ENCODE measurements around the gene CBLC.

DNA sequence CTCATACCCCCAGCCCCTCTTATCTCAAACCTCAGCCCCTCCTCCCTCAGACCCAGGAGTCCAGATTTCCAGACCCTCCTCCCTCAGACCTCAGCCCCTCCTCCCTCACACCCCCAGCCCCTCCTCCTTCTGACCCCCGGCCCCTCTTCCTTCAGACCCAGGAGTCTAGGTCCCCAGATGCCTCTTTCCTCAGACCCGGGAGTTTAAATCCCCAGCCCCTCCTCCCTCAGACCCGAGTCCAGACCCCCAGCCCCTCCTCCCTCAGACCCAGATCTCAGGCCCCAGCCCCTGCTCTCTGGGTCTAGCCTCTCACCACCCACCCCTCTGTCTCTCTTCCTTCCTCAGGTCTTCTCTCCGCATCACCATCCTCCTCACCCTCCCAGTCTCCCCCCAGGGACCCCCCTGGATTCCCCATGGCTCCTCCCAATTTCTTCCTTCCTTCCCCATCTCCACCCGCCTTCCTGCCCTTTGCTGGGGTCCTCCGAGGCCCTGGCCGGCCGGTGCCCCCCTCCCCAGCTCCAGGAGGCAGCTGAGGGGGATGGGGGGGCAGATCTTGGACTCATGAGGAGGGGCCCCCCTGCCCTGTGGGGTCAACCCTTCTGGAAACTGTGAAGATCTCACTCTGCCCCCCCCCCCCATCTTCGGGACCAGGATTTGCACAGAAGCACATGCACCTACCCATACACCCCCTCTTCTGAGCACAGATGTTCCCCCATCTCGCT lies 18.4 kb upstream of the CBLC start:
- no peak for TF ChIP-seq CTCF (IDR thresholded peaks at IDR 0.05)
- TF ChIP-seq POLR2A (IDR thresholded peaks at IDR 0.05) = no peak

All from lower leg skin (tissue), 3 donors.